Left lung (tissue), 10 donors: ENCODE measurements around the gene SLC23A3. TPM values are rescaled to one million over a fixed set of nuclear protein-coding genes. Genes with fewer than 3 reads are reported as not detected.
A peak's percentile ranks its signal among the peaks of the same experiment; 100 is the strongest.

Experiments
- ATAC-seq: fragments of 200-7000 bp; cut with Tn5 transposase; one replicate; pipeline ENCODE4 v1.9.1; 2020; ENCODE audit warnings: moderate library complexity
- DNase-seq, 4 donors: peaks; one replicate each; pipeline ENCODE4 v3.0.0-alpha.2; 2013 to 2020
- H3K27ac ChIP-seq, 2 donors: fragments of 200-600 bp; sonication (generic) in 1 of 2; one replicate each; pipeline versions ENCODE4 v1.5.0 to v1.8.0; 2020 to 2021
- H3K27me3 ChIP-seq, 2 donors: fragments of 200-600 bp; sonication (generic) in 1 of 2; one replicate each; pipeline versions ENCODE4 v1.5.0 to v1.8.0; 2020 to 2021
- H3K36me3 ChIP-seq, 2 donors: fragments of 200-600 bp; sonication (generic) in 1 of 2; one replicate each; pipeline versions ENCODE4 v1.5.0 to v1.8.0; 2020 to 2021
- H3K4me1 ChIP-seq, 2 donors: fragments of 200-600 bp; one replicate each; pipeline ENCODE4 v1.8.0; 2021
- H3K4me3 ChIP-seq, 2 donors: fragments of 200-600 bp; sonication (generic) in 1 of 2; one replicate each; pipeline versions ENCODE4 v1.5.0 to v1.8.0; 2020 to 2021; ENCODE audit warnings: mild to moderate bottlenecking in 1 of 2
- H3K9me3 ChIP-seq, 2 donors: fragments of 200-600 bp; sonication (generic) in 1 of 2; one replicate each; pipeline versions ENCODE4 v1.5.0 to v1.8.0; 2020 to 2021
- CTCF ChIP-seq, 2 donors: fragments of 200-600 bp; sonication (generic) in 1 of 2; IDR thresholded peaks; one replicate each; pipeline versions ENCODE4 v1.5.0 to v1.8.0; 2021; ENCODE audit warnings: antibody characterized with exemption in 2 of 2
- intact Hi-C, 2 donors: fragments of 100-400 bp; cut with DNase I; formaldehyde crosslinking; loops; one replicate each; pipeline versions ENCODE4 v1.11.2 to v1.14.2; 2022
- polyA plus RNA-seq, 6 donors: library from polyadenylated mRNA; unstranded; fragments of 120-200 nt; gene quantifications; one replicate each; pipeline ENCODE4 v1.2.1, GENCODE V29; 2013; ENCODE audit not compliant: insufficient read length in 6 of 6
- total RNA-seq, 2 donors: library from RNA; stranded (reverse); fragmentation: NEBNext Ultra II Directional; extraction: Animal tissue kit (Norgen Biotek cat#: 25700); gene quantifications; one replicate each; pipeline ENCODE4 v1.2.1, GENCODE V29; 2021
- donor health status: DM: no; HTN: yes; CAD: no.
- donor health status: DM: no; HTN: no; CAD: no.

The SLC23A3 gene
- total and polyA plus RNA-seq, 8 donors = 2.6 to 5.5 (median 4.3) TPM

GRCh38 chr2:219180961-219181360 lies 11.1 kb upstream of the SLC23A3 start:
- no peak for ATAC-seq
- peaks cover 0 to 64% of the 10 kb centered on the region in 2 donors for H3K36me3 ChIP-seq
- intact Hi-C loops = no loop called here

GRCh38 chr2:219179601-219180465 lies 10.0 kb upstream of the SLC23A3 start:
- Histone ChIP-seq H3K27ac (no peak overlapping the region), H3K27me3 (no peaks in the 10 kb centered on the region), H3K36me3 (peaks cover 0 to 58% of the 10 kb centered on the region in 2 donors), H3K9me3 (no peaks in the 10 kb centered on the region), H3K4me3 (no peak overlapping the region), H3K4me1 (peaks cover 18 to 60% of the 10 kb centered on the region in 2 donors)
- no peak for TF ChIP-seq CTCF (IDR thresholded peaks at IDR 0.05)
- intact Hi-C loops = no loop called here
- DNase-seq (no peak), ATAC-seq (no peak)

More at GRCh38 chr2:219180961-219181360, 11.1 kb upstream of the SLC23A3 start:
- Histone ChIP-seq H3K27ac (no peak overlapping the region), H3K4me1 (peaks cover 10 to 49% of the 10 kb centered on the region in 2 donors), H3K27me3 (no peaks in the 10 kb centered on the region), H3K9me3 (no peaks in the 10 kb centered on the region), H3K4me3 (no peak overlapping the region)
- DNase-seq = no peak
- no peak for TF ChIP-seq CTCF (IDR thresholded peaks at IDR 0.05)

GRCh38 chr2:219178377-219179175 lies 8.7 kb upstream of the SLC23A3 start:
- Histone ChIP-seq H3K27me3 (no peaks in the 10 kb centered on the region), H3K4me1 (peaks cover 18 to 66% of the 10 kb centered on the region in 2 donors), H3K27ac (peak overlapping the region; percentile 99 to 100), H3K36me3 (peaks cover 0 to 58% of the 10 kb centered on the region in 2 donors), H3K4me3 (peak overlapping the region; percentile 98), H3K9me3 (no peaks in the 10 kb centered on the region)
- peak; percentile 1 for ATAC-seq
- TF ChIP-seq CTCF (IDR thresholded peaks at IDR 0.05) = no peak
- peak in 2 of 4 donors; percentile 28 to 91 for DNase-seq
- intact Hi-C loops = no loop called here

- peak; percentile 86 for ATAC-seq
Measured at GRCh38 chr2:219177552-219178376, 7.9 kb upstream of the SLC23A3 start, which contains the start of gene RETREG2. TSS of gene RETREG2 (plus strand) at chr2:219178275. CDS start at chr2:219178353, 78 bp downstream.

More at GRCh38 chr2:219177552-219178376, 7.9 kb upstream of the SLC23A3 start, which contains the start of gene RETREG2:
- no peaks in the 10 kb centered on the region for H3K9me3 ChIP-seq
- peak; percentile 20 to 48 for TF ChIP-seq CTCF (IDR thresholded peaks at IDR 0.05)
- peaks cover 18 to 63% of the 10 kb centered on the region in 2 donors for H3K4me1 ChIP-seq
- intact Hi-C loops = no loop called here
- H3K27me3 ChIP-seq = no peaks in the 10 kb centered on the region
- H3K27ac ChIP-seq = peak within 1 kb of the TSS; percentile 99 to 100
- H3K4me3 ChIP-seq = peak within 1 kb of the TSS; percentile 98
- DNase-seq = peak; percentile 90 to 96 (median 93)
- peaks cover 0 to 58% of the 10 kb centered on the region in 2 donors for H3K36me3 ChIP-seq
